ENCODE data around the gene MLST8. TPM values are rescaled to one million over a fixed set of nuclear protein-coding genes. Genes with fewer than 3 reads are reported as not detected.
A peak's percentile ranks its signal among the peaks of the same experiment; 100 is the strongest.

The MLST8 gene
- total and polyA plus RNA-seq, 4 experiments from 2014 or later: 27.4 to 34.7 (median 29.6) TPM

DNA sequence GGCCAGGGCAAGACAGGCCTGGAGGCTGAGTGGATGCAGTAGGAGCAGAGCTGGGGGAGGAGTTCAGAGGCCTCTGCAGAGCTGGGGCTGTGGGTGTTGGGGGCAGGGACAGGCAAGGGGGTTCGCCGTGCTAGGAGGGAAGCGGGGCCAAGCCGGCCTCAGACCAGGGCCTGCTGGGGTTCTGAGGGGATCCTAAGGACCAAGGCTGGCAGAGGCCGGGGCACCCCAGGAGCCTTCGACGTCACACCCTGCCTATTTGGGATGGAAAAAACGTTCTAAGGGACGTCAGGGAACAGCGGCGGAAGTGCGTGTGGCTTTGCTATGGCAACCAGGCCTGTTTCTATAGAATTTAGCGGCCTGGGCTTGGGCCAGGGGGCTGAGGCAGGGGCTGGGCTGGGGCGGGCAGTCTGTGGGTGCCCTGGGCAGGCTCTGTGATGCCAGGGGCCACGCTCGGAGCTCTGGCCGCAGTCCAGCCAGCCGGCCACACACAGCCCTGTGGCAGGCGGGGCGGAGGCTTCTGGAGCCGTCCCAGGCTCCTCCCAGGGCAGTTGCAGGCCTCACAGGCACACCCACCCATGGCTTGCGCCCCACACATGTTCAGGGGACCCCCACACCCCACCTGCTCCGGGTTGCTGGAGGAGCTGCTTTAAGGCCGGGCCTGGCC, 45.9 kb upstream of the MLST8 start:
- peaks cover 31% of the 10 kb centered on the region for H3K4me1 ChIP-seq (ENCODE audit: insufficient read depth, low read length)
- no peak overlapping the region for H3K4me3 Mint-ChIP-seq
- no peaks in the 10 kb centered on the region for H3K27me3 ChIP-seq (ENCODE audit: insufficient read depth, low read length)
- no peak overlapping the region for H3K4me3 ChIP-seq (ENCODE audit: low read length in 2 of 2)
- ChIA-PET CTCF (ENCODE audit: partially characterized antibody) (no interaction called here), POLR2A (ENCODE audit: partially characterized antibody) (no interaction called here)
- H3K9me3 Mint-ChIP-seq: no peaks in the 10 kb centered on the region
- H3K27me3 Mint-ChIP-seq: no peaks in the 10 kb centered on the region
- intact Hi-C loops (cut with micrococcal nuclease): loop anchor here (10.0 kb wide), 1 partner anchor 295 kb away; no protein-coding TSS in a partner anchor
- H3K27ac ChIP-seq (ENCODE audit: low read depth, low read length): no peak overlapping the region
- H3K27ac Mint-ChIP-seq: peak overlapping the region in 4 of 7 donors; percentile 36 to 66 (median 44)
- H3K9me3 ChIP-seq (ENCODE audit: control insufficient read depth in 1 of 2, low read length in 2 of 2): no peaks in the 10 kb centered on the region
- H3K36me3 ChIP-seq (ENCODE audit: insufficient read depth, low read length): no peaks in the 10 kb centered on the region
- no peak for DNase-seq
- H3K4me1 Mint-ChIP-seq: peaks cover 17 to 35% (median 27%) of the 10 kb centered on the region in 4 donors
- peaks cover 0 to 10% of the 10 kb centered on the region in 2 donors for H3K36me3 Mint-ChIP-seq

DNA sequence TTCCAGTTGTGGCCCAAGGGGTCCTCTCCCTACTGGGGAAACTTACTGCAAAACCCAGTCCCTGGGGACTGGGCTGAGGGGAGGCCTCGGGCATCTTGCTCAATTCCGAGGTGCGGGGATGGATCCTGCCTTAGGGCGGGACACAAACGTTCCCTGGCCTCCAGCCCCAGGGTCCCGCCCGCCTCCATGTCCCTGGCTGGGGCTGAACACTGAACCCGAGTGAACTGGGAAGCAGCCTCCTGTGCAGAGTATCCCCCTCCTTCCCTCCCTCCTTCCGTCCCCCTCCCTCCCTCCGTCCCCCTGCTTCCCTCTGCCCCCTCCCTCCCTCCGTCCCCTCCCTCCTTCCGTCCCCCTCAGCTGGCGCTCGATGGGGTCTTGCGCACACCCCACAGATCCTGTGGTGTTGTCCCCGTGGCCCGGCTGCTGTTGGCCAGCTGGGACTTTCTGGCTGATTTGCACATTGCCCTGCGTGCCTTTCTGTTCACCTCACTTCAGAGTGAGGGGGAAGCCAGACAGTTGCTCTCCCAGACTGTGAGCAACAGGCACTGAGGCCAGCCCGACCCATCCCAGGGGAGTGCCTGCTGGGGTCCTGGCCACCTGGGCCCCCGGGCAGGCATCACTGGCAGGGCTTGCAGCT, 44.2 kb upstream of the MLST8 start:
- Mint-ChIP-seq H3K4me3 (no peak overlapping the region), H3K9me3 (no peaks in the 10 kb centered on the region), H3K36me3 (peaks cover under 1 to 5% of the 10 kb centered on the region in 2 donors), H3K4me1 (peaks cover 10 to 24% (median 16%) of the 10 kb centered on the region in 4 donors), H3K27ac (no peak overlapping the region), H3K27me3 (no peaks in the 10 kb centered on the region)
- POLR2A ChIA-PET (ENCODE audit: partially characterized antibody): no interaction called here
- no peak for DNase-seq
- Histone ChIP-seq H3K9me3 (ENCODE audit: control insufficient read depth in 1 of 2, low read length in 2 of 2) (no peaks in the 10 kb centered on the region), H3K36me3 (ENCODE audit: insufficient read depth, low read length) (no peaks in the 10 kb centered on the region), H3K27me3 (ENCODE audit: insufficient read depth, low read length) (no peaks in the 10 kb centered on the region), H3K27ac (ENCODE audit: low read depth, low read length) (no peak overlapping the region), H3K4me3 (ENCODE audit: low read length in 2 of 2) (no peak overlapping the region), H3K4me1 (ENCODE audit: insufficient read depth, low read length) (peaks cover 26% of the 10 kb centered on the region)
- CTCF ChIA-PET (ENCODE audit: partially characterized antibody): no interaction called here
- intact Hi-C loops (cut with micrococcal nuclease): no loop called here

DNA sequence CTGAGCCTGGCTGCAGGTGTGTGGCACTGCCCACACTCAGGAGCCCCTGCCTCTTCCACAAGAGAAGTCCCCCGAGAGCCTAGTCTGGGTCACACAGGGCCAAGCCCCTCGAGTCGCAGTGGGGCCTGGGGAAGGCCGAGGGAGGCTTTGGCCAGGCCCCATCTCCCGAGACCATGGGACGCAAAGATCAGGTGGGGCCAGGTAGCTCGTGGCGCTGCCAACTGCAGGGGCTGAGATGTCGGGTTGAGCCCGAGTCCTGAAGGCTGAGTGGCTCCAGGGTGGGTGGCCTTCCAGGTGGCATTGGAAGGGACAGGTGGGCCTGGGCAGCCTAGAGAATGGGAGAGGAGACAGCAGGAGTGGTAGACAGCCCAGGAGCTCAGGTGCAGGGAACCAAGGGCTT, 43.3 kb upstream of the MLST8 start:
- intact Hi-C loops (cut with micrococcal nuclease): no loop called here
- Histone ChIP-seq H3K9me3 (ENCODE audit: control insufficient read depth in 1 of 2, low read length in 2 of 2) (no peaks in the 10 kb centered on the region), H3K27ac (ENCODE audit: low read depth, low read length) (no peak overlapping the region), H3K36me3 (ENCODE audit: insufficient read depth, low read length) (no peaks in the 10 kb centered on the region), H3K27me3 (ENCODE audit: insufficient read depth, low read length) (no peaks in the 10 kb centered on the region), H3K4me1 (ENCODE audit: insufficient read depth, low read length) (peaks cover 17% of the 10 kb centered on the region), H3K4me3 (ENCODE audit: low read length in 2 of 2) (no peak overlapping the region)
- ChIA-PET CTCF (ENCODE audit: partially characterized antibody) (interaction anchor here (1.1 kb wide), 1 partner anchor 21 kb away, joined by 4 read pairs; no protein-coding TSS in a partner anchor), POLR2A (ENCODE audit: partially characterized antibody) (interaction anchor here (1.0 kb wide), 1 partner anchor 197 kb away, joined by 3 read pairs; the partner anchor contains the start of gene RPS2)
- H3K27me3 Mint-ChIP-seq: no peaks in the 10 kb centered on the region
- peak overlapping the region in 4 of 7 donors; percentile 29 to 81 (median 44) for H3K27ac Mint-ChIP-seq
- H3K9me3 Mint-ChIP-seq: no peaks in the 10 kb centered on the region
- peak overlapping the region in 1 of 8 donors; percentile 31 for H3K4me3 Mint-ChIP-seq
- no peak for DNase-seq
- H3K36me3 Mint-ChIP-seq: peaks cover 2 to 3% of the 10 kb centered on the region in 2 donors
- peaks cover 4 to 15% (median 8%) of the 10 kb centered on the region in 4 donors for H3K4me1 Mint-ChIP-seq

DNA sequence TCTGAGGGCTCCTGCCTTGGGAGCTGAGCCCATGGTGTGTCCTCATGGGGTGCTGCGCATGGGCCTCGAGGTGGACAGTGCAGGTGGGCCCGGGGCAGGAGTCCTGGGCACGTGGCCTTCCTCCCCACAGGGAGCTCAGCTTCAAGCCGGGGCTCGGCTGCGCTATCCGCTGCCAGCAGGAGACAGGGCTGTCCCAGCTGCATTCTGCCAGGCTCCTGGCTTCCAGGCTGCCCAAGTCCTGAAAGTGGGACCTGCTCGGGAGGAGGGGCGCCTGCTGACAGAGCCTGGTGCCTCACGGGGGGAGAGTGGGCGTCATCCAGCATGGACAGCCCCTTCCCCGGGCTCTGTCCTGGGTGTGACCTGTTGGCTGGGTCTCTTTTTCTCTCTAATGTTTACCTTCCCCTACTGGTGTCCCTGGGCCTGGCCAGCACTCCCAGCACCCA, 42.6 kb upstream of the MLST8 start:
- H3K4me3 Mint-ChIP-seq: no peak overlapping the region
- peaks cover 0 to 7% (median 2%) of the 10 kb centered on the region in 4 donors for H3K4me1 Mint-ChIP-seq
- no peak overlapping the region for H3K27ac Mint-ChIP-seq
- H3K27ac ChIP-seq (ENCODE audit: low read depth, low read length): no peak overlapping the region
- H3K9me3 ChIP-seq (ENCODE audit: control insufficient read depth in 1 of 2, low read length in 2 of 2): no peaks in the 10 kb centered on the region
- peaks cover under 1% of the 10 kb centered on the region for H3K36me3 ChIP-seq (ENCODE audit: insufficient read depth, low read length)
- no peaks in the 10 kb centered on the region for H3K27me3 Mint-ChIP-seq
- DNase-seq: no peak
- intact Hi-C loops (cut with micrococcal nuclease): no loop called here
- ChIA-PET POLR2A (ENCODE audit: partially characterized antibody) (interaction anchor here (1.0 kb wide), 1 partner anchor 198 kb away, joined by 3 read pairs; the partner anchor contains the start of gene RPS2), CTCF (ENCODE audit: partially characterized antibody) (interaction anchor here (1.1 kb wide), 1 partner anchor 22 kb away, joined by 4 read pairs; no protein-coding TSS in a partner anchor)
- peaks cover 2 to 3% of the 10 kb centered on the region in 2 donors for H3K36me3 Mint-ChIP-seq
- H3K9me3 Mint-ChIP-seq: no peaks in the 10 kb centered on the region
- H3K27me3 ChIP-seq (ENCODE audit: insufficient read depth, low read length): no peaks in the 10 kb centered on the region
- peaks cover 9% of the 10 kb centered on the region for H3K4me1 ChIP-seq (ENCODE audit: insufficient read depth, low read length)
- H3K4me3 ChIP-seq (ENCODE audit: low read length in 2 of 2): no peak overlapping the region

GRCh38 chr16:2163211-2163881, 41.9 kb upstream of the MLST8 start:
- no peak overlapping the region for H3K4me3 Mint-ChIP-seq
- Histone ChIP-seq H3K9me3 (ENCODE audit: control insufficient read depth in 1 of 2, low read length in 2 of 2) (no peaks in the 10 kb centered on the region), H3K27ac (ENCODE audit: low read depth, low read length) (no peak overlapping the region), H3K27me3 (ENCODE audit: insufficient read depth, low read length) (no peaks in the 10 kb centered on the region), H3K4me1 (ENCODE audit: insufficient read depth, low read length) (peaks cover 3% of the 10 kb centered on the region), H3K36me3 (ENCODE audit: insufficient read depth, low read length) (peaks cover 7% of the 10 kb centered on the region), H3K4me3 (ENCODE audit: low read length in 2 of 2) (no peak overlapping the region)
- H3K9me3 Mint-ChIP-seq: no peaks in the 10 kb centered on the region
- H3K36me3 Mint-ChIP-seq: peaks cover 3 to 4% of the 10 kb centered on the region in 2 donors
- POLR2A ChIA-PET (ENCODE audit: partially characterized antibody): no interaction called here
- DNase-seq: peak in 3 of 5 donors; percentile 29 to 67 (median 34)
- peak overlapping the region in 4 of 7 donors; percentile 18 to 59 (median 52) for H3K27ac Mint-ChIP-seq
- intact Hi-C loops (cut with micrococcal nuclease): no loop called here
- peaks cover 0 to 4% (median 1%) of the 10 kb centered on the region in 4 donors for H3K4me1 Mint-ChIP-seq
- H3K27me3 Mint-ChIP-seq: no peaks in the 10 kb centered on the region
- CTCF ChIA-PET (ENCODE audit: partially characterized antibody): interaction anchor here (1.1 kb wide), 1 partner anchor 23 kb away, joined by 4 read pairs; no protein-coding TSS in a partner anchor

GRCh38 chr16:2165861-2166260, 39.4 kb upstream of the MLST8 start:
- no peaks in the 10 kb centered on the region for H3K4me1 ChIP-seq (ENCODE audit: insufficient read depth, low read length)
- intact Hi-C loops (cut with micrococcal nuclease): no loop called here
- H3K9me3 Mint-ChIP-seq: no peaks in the 10 kb centered on the region
- H3K9me3 ChIP-seq (ENCODE audit: control insufficient read depth in 1 of 2, low read length in 2 of 2): no peaks in the 10 kb centered on the region
- no peak overlapping the region for H3K4me3 ChIP-seq (ENCODE audit: low read length in 2 of 2)
- peak overlapping the region in 2 of 7 donors; percentile 7 to 76 for H3K27ac Mint-ChIP-seq
- no peak overlapping the region for H3K27ac ChIP-seq (ENCODE audit: low read depth, low read length)
- ChIA-PET CTCF (ENCODE audit: partially characterized antibody) (no interaction called here), POLR2A (ENCODE audit: partially characterized antibody) (interaction anchor here (1.1 kb wide), 1 partner anchor 10 kb away, joined by 3 read pairs; the partner anchor contains the start of gene TRAF7)
- peak overlapping the region in 1 of 8 donors; percentile 20 for H3K4me3 Mint-ChIP-seq
- H3K36me3 Mint-ChIP-seq: peaks cover 3 to 5% of the 10 kb centered on the region in 2 donors
- peaks cover 0 to 4% (median 1%) of the 10 kb centered on the region in 4 donors for H3K4me1 Mint-ChIP-seq
- H3K27me3 ChIP-seq (ENCODE audit: insufficient read depth, low read length): no peaks in the 10 kb centered on the region
- H3K27me3 Mint-ChIP-seq: no peaks in the 10 kb centered on the region
- peaks cover 9% of the 10 kb centered on the region for H3K36me3 ChIP-seq (ENCODE audit: insufficient read depth, low read length)
- DNase-seq: no peak
